Chondrocyte (in vitro differentiated cells): ENCODE measurements around the gene CSNK1E. TPM values are rescaled to one million over a fixed set of nuclear protein-coding genes. Genes with fewer than 3 reads are reported as not detected.
A peak's percentile ranks its signal among the peaks of the same experiment; 100 is the strongest.

Experiments
- DNase-seq: peaks from one replicate; pipeline ENCODE4 v3.0.0; 2021; ENCODE audit warnings: mixed read lengths, low spot score
- H3K27ac Mint-ChIP-seq: one replicate; pipeline ENCODE4 v1.8.0; 2021; ENCODE audit warnings: mild to moderate bottlenecking, moderate library complexity, mixed read lengths; ENCODE audit not compliant: unreplicated experiment
- H3K27me3 Mint-ChIP-seq: 2 replicates; pipeline ENCODE4 v1.8.0; 2021; ENCODE audit warnings: low read depth, mixed read lengths
- H3K36me3 Mint-ChIP-seq: 2 replicates; pipeline ENCODE4 v1.8.0; 2021; ENCODE audit warnings: low read depth, mixed read lengths
- H3K4me1 Mint-ChIP-seq: 2 replicates; pipeline ENCODE4 v1.8.0; 2021; ENCODE audit warnings: low read depth, mild to moderate bottlenecking, mixed read lengths
- H3K4me3 Mint-ChIP-seq: one replicate; pipeline ENCODE4 v1.8.0; 2021; ENCODE audit warnings: mild to moderate bottlenecking, moderate library complexity, mixed read lengths; ENCODE audit not compliant: unreplicated experiment
- H3K9me3 Mint-ChIP-seq: 2 replicates; pipeline ENCODE4 v1.8.0; 2021; ENCODE audit warnings: low read depth, mixed read lengths
- CTCF ChIP-seq: fragments of 200-600 bp; sonication (generic); IDR thresholded peaks from 2 replicates; pipeline ENCODE4 v1.5.0; 2021; ENCODE audit warnings: antibody characterized with exemption, mild to moderate bottlenecking, moderate library complexity
- total RNA-seq: library from RNA; stranded (reverse); gene quantifications from 3 replicates; pipeline ENCODE4 v1.2.1, GENCODE V29; 2021

Gene CSNK1E
- total RNA-seq, 1 donor from 2014 or later, result 129 TPM

GRCh38 chr22:38246046-38246658 is 71.1 kb downstream of the CSNK1E start:
- Mint-ChIP-seq H3K4me3 (no peak overlapping the region), H3K27ac (no peak overlapping the region), H3K36me3 (peaks cover 23% of the 10 kb centered on the region), H3K4me1 (peaks cover 39% of the 10 kb centered on the region), H3K9me3 (no peaks in the 10 kb centered on the region), H3K27me3 (no peaks in the 10 kb centered on the region)
- TF ChIP-seq CTCF, result no peak
- DNase-seq, result no peak

GRCh38 chr22:38244106-38244505 is 73.1 kb downstream of the CSNK1E start:
- no peak overlapping the region for H3K27ac Mint-ChIP-seq

GRCh38 chr22:38243007-38243765 is 74.0 kb downstream of the CSNK1E start:
- Mint-ChIP-seq H3K4me1 (peaks cover 54% of the 10 kb centered on the region), H3K27ac (peak overlapping the region; percentile 74)
- TF ChIP-seq CTCF, result no peak

More at GRCh38 chr22:38244106-38244505, 73.1 kb downstream of the CSNK1E start:
- DNase-seq, result no peak
- no peaks in the 10 kb centered on the region for H3K27me3 Mint-ChIP-seq
- no peak overlapping the region for H3K4me3 Mint-ChIP-seq
- no peak for TF ChIP-seq CTCF
- peaks cover 24% of the 10 kb centered on the region for H3K36me3 Mint-ChIP-seq
- H3K9me3 Mint-ChIP-seq, result no peaks in the 10 kb centered on the region
- H3K4me1 Mint-ChIP-seq, result peaks cover 49% of the 10 kb centered on the region

GRCh38 chr22:38240734-38241252 is 76.4 kb downstream of the CSNK1E start:
- Mint-ChIP-seq H3K4me1 (peaks cover 58% of the 10 kb centered on the region), H3K9me3 (no peaks in the 10 kb centered on the region), H3K27ac (peak overlapping the region; percentile 98), H3K4me3 (peak overlapping the region; percentile 24), H3K27me3 (no peaks in the 10 kb centered on the region), H3K36me3 (peaks cover 21% of the 10 kb centered on the region)
- DNase-seq, result no peak
- no peak for TF ChIP-seq CTCF

More at GRCh38 chr22:38243007-38243765, 74.0 kb downstream of the CSNK1E start:
- H3K4me3 Mint-ChIP-seq, result no peak overlapping the region
- H3K27me3 Mint-ChIP-seq, result no peaks in the 10 kb centered on the region
- H3K36me3 Mint-ChIP-seq, result peaks cover 22% of the 10 kb centered on the region
- no peak for DNase-seq
- H3K9me3 Mint-ChIP-seq, result no peaks in the 10 kb centered on the region

Other genes with a start within 250 kb of the CSNK1E start
- gene SLC16A8, start 233.2 kb downstream of the CSNK1E start, total RNA-seq, result 0.50 TPM in 1 of 3 replicates, not detected in the others
- 0.21 to 0.42 TPM in 2 of 3 replicates, not detected in the other for gene BAIAP2L2, start 206.7 kb downstream of the CSNK1E start, total RNA-seq
- gene PLA2G6, start 135.6 kb downstream of the CSNK1E start, total RNA-seq, result 16.3 to 30.2 TPM (median 21.0 TPM) in 3 replicates
- 1.7 to 9.9 TPM (median 8.5 TPM) in 3 replicates for gene MAFF, start 115.4 kb downstream of the CSNK1E start, total RNA-seq
- gene TMEM184B, start 44.4 kb downstream of the CSNK1E start, total RNA-seq, result 117 to 121 TPM (median 121 TPM) in 3 replicates
- gene KCNJ4, start 137.8 kb upstream of the CSNK1E start, total RNA-seq, result 0.27 to 0.33 TPM (median 0.27 TPM) in 3 replicates
- gene KDELR3, start 150.7 kb upstream of the CSNK1E start, total RNA-seq, result 127 to 137 TPM (median 134 TPM) in 3 replicates
- gene DDX17, start 188.9 kb upstream of the CSNK1E start, total RNA-seq, result 306 to 362 TPM (median 321 TPM) in 3 replicates